Measurements from ENCODE around the gene ATF4.

The ATF4 gene

GRCh38 chr22:39568278-39568981 lies 48.1 kb downstream of the ATF4 start:
- Histone ChIP-seq H3K9me3 (ENCODE audit: control insufficient read depth in 1 of 2, low read length in 2 of 2) (no peaks in the 10 kb centered on the region), H3K9ac (ENCODE audit: low read depth in 1 of 2, low read length in 2 of 2) (no peak overlapping the region), H3K4me1 (ENCODE audit: control insufficient read depth in 1 of 2, insufficient read depth in 2 of 2, low read length in 2 of 2) (no peaks in the 10 kb centered on the region), H3K4me3 (ENCODE audit: low read depth in 1 of 2, low read length in 2 of 2) (no peak overlapping the region), H3K27ac (ENCODE audit: low read depth, low read length) (no peak overlapping the region), H3K36me3 (ENCODE audit: control insufficient read depth in 1 of 2, insufficient read depth in 2 of 2, low read length in 2 of 2) (no peaks in the 10 kb centered on the region), H3K27me3 (ENCODE audit: control insufficient read depth in 1 of 2, insufficient read depth in 2 of 2, low read length in 2 of 2) (no peaks in the 10 kb centered on the region)

GRCh38 chr22:39569066-39569465 lies 48.7 kb downstream of the ATF4 start:
- H3K4me3 ChIP-seq (ENCODE audit: low read depth in 1 of 2, low read length in 2 of 2): no peak overlapping the region
- H3K27ac ChIP-seq (ENCODE audit: low read depth, low read length): no peak overlapping the region
- no peak overlapping the region for H3K9ac ChIP-seq (ENCODE audit: low read depth in 1 of 2, low read length in 2 of 2)
- no peaks in the 10 kb centered on the region for H3K4me1 ChIP-seq (ENCODE audit: control insufficient read depth in 1 of 2, insufficient read depth in 2 of 2, low read length in 2 of 2)
- H3K9me3 ChIP-seq (ENCODE audit: control insufficient read depth in 1 of 2, low read length in 2 of 2): no peaks in the 10 kb centered on the region
- no peaks in the 10 kb centered on the region for H3K27me3 ChIP-seq (ENCODE audit: control insufficient read depth in 1 of 2, insufficient read depth in 2 of 2, low read length in 2 of 2)
- no peaks in the 10 kb centered on the region for H3K36me3 ChIP-seq (ENCODE audit: control insufficient read depth in 1 of 2, insufficient read depth in 2 of 2, low read length in 2 of 2)

GRCh38 chr22:39570226-39570625 lies 49.9 kb downstream of the ATF4 start:
- H3K4me1 ChIP-seq (ENCODE audit: control insufficient read depth in 1 of 2, insufficient read depth in 2 of 2, low read length in 2 of 2): no peaks in the 10 kb centered on the region
- no peaks in the 10 kb centered on the region for H3K9me3 ChIP-seq (ENCODE audit: control insufficient read depth in 1 of 2, low read length in 2 of 2)
- no peak overlapping the region for H3K9ac ChIP-seq (ENCODE audit: low read depth in 1 of 2, low read length in 2 of 2)
- H3K27me3 ChIP-seq (ENCODE audit: control insufficient read depth in 1 of 2, insufficient read depth in 2 of 2, low read length in 2 of 2): no peaks in the 10 kb centered on the region
- no peak overlapping the region for H3K4me3 ChIP-seq (ENCODE audit: low read depth in 1 of 2, low read length in 2 of 2)
- no peaks in the 10 kb centered on the region for H3K36me3 ChIP-seq (ENCODE audit: control insufficient read depth in 1 of 2, insufficient read depth in 2 of 2, low read length in 2 of 2)
- no peak overlapping the region for H3K27ac ChIP-seq (ENCODE audit: low read depth, low read length)

GRCh38 chr22:39570665-39571064 lies 50.3 kb downstream of the ATF4 start, which contains the start of gene CACNA1I:
Gene CACNA1I, plus strand, starts transcription at chr22:39570753. Its CDS starts 0 bp downstream, at chr22:39570753.
- Histone ChIP-seq H3K27ac (ENCODE audit: low read depth, low read length) (no peak within 1 kb of the TSS), H3K27me3 (ENCODE audit: control insufficient read depth in 1 of 2, insufficient read depth in 2 of 2, low read length in 2 of 2) (no peaks in the 10 kb centered on the region), H3K9ac (ENCODE audit: low read depth in 1 of 2, low read length in 2 of 2) (no peak within 1 kb of the TSS)

GRCh38 chr22:39571538-39571937 lies 51.2 kb downstream of the ATF4 start:
- H3K27me3 ChIP-seq (ENCODE audit: control insufficient read depth in 1 of 2, insufficient read depth in 2 of 2, low read length in 2 of 2): no peaks in the 10 kb centered on the region
- no peaks in the 10 kb centered on the region for H3K9me3 ChIP-seq (ENCODE audit: control insufficient read depth in 1 of 2, low read length in 2 of 2)
- no peak overlapping the region for H3K27ac ChIP-seq (ENCODE audit: low read depth, low read length)
- H3K4me3 ChIP-seq (ENCODE audit: low read depth in 1 of 2, low read length in 2 of 2): no peak overlapping the region
- H3K9ac ChIP-seq (ENCODE audit: low read depth in 1 of 2, low read length in 2 of 2): no peak overlapping the region
- no peaks in the 10 kb centered on the region for H3K4me1 ChIP-seq (ENCODE audit: control insufficient read depth in 1 of 2, insufficient read depth in 2 of 2, low read length in 2 of 2)
- no peaks in the 10 kb centered on the region for H3K36me3 ChIP-seq (ENCODE audit: control insufficient read depth in 1 of 2, insufficient read depth in 2 of 2, low read length in 2 of 2)

More at GRCh38 chr22:39570665-39571064, 50.3 kb downstream of the ATF4 start, which contains the start of gene CACNA1I:
- Histone ChIP-seq H3K9me3 (ENCODE audit: control insufficient read depth in 1 of 2, low read length in 2 of 2) (no peaks in the 10 kb centered on the region), H3K36me3 (ENCODE audit: control insufficient read depth in 1 of 2, insufficient read depth in 2 of 2, low read length in 2 of 2) (no peaks in the 10 kb centered on the region), H3K4me3 (ENCODE audit: low read depth in 1 of 2, low read length in 2 of 2) (no peak within 1 kb of the TSS), H3K4me1 (ENCODE audit: control insufficient read depth in 1 of 2, insufficient read depth in 2 of 2, low read length in 2 of 2) (no peaks in the 10 kb centered on the region)

Data from duodenal mucosa (tissue), 2 donors.